ENCODE data around the gene JADE2.

Gene JADE2

DNA sequence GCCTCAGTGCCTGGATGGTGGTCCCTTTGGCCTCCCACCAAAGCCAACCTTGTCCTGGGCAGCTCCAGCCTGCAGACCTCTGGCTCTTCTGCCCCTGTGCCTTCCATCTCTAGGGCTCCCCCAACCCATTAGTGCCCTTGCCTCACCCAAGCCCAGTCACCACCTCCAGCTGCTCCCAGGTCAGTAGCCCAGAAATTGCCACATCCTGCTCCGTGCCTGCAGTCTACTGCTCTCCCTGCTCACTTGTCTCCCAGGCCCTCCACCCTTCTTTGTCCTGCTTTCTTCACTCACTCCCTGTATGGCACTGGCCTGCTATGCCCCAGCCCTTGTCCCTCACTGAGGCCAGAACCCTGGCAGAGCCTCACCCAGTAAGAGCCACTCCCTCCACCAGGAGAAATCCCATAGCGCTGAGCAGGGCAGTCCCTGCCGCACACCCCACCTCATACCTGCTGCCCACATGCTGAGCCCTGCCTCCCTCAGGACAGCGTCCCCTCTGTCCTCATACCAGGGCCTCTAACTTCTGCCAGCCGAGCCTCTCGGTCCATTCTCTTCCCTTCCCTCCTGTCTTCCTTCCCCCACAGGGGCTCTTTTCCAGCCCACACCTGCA lies 44.4 kb downstream of the JADE2 start:
- in situ Hi-C loops (cut with HindIII; ENCODE audit: low sequenced_read_pairs): no loop called here
- H3K4me3 ChIP-seq (ENCODE audit: low read depth, low read length): no peak overlapping the region

DNA sequence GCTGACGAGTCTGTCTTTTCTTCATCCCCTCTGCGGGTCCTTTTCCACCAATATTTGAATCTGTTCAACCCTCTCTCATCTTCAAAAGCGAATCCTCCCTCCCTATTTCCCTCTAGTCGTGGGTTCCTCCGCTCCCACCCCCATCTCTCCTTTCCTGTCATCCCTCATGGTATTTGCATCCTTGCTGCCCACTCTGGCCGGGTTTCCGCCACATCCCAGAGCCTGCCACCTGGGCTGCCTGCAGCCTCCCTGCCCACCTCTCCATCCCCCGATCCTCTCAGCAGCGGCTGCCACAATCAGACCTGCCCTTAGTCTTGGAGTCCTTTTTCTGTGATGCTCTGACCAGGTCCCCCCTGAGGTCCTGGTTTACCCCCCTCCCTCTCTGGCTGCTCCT lies 44.9 kb downstream of the JADE2 start:
- no peak overlapping the region for H3K4me3 ChIP-seq (ENCODE audit: low read depth, low read length)
- in situ Hi-C loops (cut with HindIII; ENCODE audit: low sequenced_read_pairs): no loop called here
- no peak for DNase-seq (ENCODE audit: low read depth)
- TF ChIP-seq, protein P1, sequence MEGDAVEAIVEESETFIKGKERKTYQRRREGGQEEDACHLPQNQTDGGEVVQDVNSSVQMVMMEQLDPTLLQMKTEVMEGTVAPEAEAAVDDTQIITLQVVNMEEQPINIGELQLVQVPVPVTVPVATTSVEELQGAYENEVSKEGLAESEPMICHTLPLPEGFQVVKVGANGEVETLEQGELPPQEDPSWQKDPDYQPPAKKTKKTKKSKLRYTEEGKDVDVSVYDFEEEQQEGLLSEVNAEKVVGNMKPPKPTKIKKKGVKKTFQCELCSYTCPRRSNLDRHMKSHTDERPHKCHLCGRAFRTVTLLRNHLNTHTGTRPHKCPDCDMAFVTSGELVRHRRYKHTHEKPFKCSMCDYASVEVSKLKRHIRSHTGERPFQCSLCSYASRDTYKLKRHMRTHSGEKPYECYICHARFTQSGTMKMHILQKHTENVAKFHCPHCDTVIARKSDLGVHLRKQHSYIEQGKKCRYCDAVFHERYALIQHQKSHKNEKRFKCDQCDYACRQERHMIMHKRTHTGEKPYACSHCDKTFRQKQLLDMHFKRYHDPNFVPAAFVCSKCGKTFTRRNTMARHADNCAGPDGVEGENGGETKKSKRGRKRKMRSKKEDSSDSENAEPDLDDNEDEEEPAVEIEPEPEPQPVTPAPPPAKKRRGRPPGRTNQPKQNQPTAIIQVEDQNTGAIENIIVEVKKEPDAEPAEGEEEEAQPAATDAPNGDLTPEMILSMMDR (IDR thresholded peaks at IDR 0.05; ENCODE audit: low read depth, low read length, missing control alignments): no peak

More for the DNA sequence above, 44.4 kb downstream of the JADE2 start:
- TF ChIP-seq, protein P1 (IDR thresholded peaks at IDR 0.05; ENCODE audit: low read depth, low read length, missing control alignments): no peak
- no peak for DNase-seq (ENCODE audit: low read depth)

DNA sequence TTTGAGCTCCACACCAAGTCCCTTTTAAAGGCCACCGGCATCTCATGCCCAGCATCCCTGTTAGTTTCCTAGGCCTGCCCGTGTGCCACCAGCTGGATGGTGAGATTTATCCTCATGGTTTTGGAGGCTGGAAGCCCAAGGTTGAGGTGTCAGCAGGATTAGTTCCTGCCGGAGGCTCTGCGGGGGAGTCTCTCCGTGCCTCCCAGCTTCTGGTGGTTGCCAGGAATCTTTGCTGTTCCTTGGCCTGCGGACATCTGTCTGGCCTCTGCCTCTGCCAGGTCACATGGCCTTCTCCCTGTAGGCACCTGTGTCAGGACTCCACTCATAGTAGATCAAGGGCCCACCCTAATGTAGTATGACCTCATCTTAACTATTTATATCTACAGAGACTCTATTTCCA lies 45.4 kb downstream of the JADE2 start:
- no peak for DNase-seq (ENCODE audit: low read depth)
- in situ Hi-C loops (cut with HindIII; ENCODE audit: low sequenced_read_pairs): no loop called here
- TF ChIP-seq, protein P1 (IDR thresholded peaks at IDR 0.05; ENCODE audit: low read depth, low read length, missing control alignments): no peak
- H3K4me3 ChIP-seq (ENCODE audit: low read depth, low read length): no peak overlapping the region

DNA sequence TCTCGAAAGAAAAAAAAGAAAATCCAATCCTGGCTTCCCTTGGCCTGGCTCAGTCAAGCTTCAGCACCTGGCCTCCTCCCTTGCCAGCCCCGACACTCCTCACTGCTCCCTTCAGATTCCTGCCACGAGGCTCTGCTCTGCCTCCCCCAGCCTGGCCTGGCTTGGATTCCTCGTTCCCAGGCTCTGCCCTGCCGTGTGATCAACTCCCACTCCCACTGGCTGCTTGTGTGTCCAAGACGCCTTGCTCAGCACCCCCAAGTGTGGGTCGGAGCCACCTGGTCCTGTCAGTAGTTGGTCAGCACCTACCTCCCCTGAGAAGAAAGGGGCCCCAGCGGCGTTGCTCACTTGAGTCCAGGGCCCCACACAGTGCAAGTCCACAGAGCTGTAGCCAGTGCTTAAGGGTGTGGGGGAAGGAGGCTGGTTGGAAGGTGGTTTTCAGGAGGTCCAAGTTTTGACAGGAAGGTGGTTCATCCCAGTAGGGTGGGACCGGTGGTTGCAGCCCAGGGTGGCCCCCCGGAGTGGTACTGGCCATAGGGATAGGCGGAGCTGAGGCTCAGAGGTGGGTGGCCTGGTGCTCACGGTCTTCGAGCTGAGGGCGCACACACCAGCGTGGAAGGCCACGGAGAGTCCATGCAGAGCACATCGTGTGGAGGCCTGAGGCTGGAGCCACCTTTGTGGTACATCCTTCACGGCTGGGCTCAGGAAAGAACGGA lies 46.4 kb downstream of the JADE2 start:
- in situ Hi-C loops (cut with HindIII; ENCODE audit: low sequenced_read_pairs): no loop called here
- TF ChIP-seq, protein P1 (IDR thresholded peaks at IDR 0.05; ENCODE audit: low read depth, low read length, missing control alignments): no peak

GRCh38 chr5:134572811-134573210 lies 47.3 kb downstream of the JADE2 start:
- in situ Hi-C loops (cut with HindIII; ENCODE audit: low sequenced_read_pairs): no loop called here
- no peak overlapping the region for H3K4me3 ChIP-seq (ENCODE audit: low read depth, low read length)
- TF ChIP-seq, protein P1 (IDR thresholded peaks at IDR 0.05; ENCODE audit: low read depth, low read length, missing control alignments): no peak

More for the DNA sequence above, 46.4 kb downstream of the JADE2 start:
- no peak overlapping the region for H3K4me3 ChIP-seq (ENCODE audit: low read depth, low read length)
- DNase-seq (ENCODE audit: low read depth): no peak

DNA sequence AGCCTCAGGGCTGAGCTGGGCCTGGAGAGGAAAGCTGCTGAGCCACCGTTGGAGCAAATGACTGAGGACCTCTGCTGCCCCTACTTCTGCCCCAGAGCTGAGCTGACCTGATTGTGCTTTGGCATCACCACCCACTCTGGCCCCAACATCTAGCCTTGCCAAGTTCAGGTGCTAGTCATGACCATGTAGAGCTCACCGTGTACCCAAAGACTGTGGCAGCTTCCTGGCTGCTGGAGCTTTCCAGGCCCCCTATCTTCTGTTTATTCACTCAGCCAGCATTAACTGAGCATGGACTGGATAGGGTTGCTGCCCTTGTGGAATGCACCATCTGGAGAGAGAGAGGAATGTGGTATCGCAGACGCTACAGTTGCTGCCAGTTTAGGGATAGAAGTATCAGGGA lies 49.1 kb downstream of the JADE2 start:
- no peak for DNase-seq (ENCODE audit: low read depth)
- TF ChIP-seq, protein P1 (IDR thresholded peaks at IDR 0.05; ENCODE audit: low read depth, low read length, missing control alignments): no peak
- in situ Hi-C loops (cut with HindIII; ENCODE audit: low sequenced_read_pairs): no loop called here
- no peak overlapping the region for H3K4me3 ChIP-seq (ENCODE audit: low read depth, low read length)

More at GRCh38 chr5:134572811-134573210, 47.3 kb downstream of the JADE2 start:
- no peak for DNase-seq (ENCODE audit: low read depth)

All from astrocyte of the cerebellum (primary cell).